Measurements from ENCODE around the gene WDR45B.
"Not testable (repeated sequence)": the region's sequence is repeated elsewhere in the genome, so short reads cannot be mapped to it uniquely, and the experiment has no call there.

The WDR45B gene

DNA sequence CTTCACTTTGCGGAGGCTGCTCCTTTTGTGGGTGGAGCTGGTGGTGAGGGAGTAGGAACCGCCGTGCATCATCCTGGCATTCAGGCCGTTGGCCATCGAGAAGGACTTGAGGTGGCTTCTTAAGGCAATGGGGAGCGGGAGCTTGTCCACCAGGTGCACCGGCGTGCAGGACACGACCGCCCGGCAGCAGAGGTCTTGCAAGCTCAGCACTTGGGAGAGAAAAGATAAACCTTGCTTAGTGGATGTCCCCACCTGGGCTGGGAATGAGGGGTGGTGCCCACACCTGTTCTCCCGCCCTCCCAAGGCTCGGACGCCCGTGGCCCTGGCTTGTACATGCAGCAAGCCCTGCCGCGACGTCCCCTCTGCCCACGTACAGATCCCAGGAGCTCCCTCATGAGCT is 9.7 kb upstream of the WDR45B start:
- DNase-seq (ENCODE audit: low read depth) = no peak

DNA sequence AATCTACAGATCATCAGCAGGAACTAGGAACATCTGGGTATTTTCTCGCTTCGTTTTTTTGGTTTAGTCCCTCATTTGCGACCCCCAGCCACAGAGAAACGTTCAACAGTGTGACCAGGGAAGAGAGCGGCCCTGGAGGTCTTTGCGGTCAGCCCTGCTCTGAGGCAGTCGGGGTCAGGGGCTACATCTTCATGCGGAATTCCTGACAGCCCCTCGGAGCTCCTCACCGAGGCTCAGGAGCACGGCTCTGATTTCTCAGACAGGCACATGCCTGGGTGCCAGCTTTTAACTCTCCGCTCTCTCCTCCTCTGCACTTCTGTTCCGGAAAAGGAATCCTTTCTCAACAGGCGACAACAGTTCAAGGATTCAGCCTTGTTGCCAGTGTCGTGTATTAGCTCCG is 8.0 kb upstream of the WDR45B start:
- DNase-seq (ENCODE audit: low read depth) = no peak

DNA sequence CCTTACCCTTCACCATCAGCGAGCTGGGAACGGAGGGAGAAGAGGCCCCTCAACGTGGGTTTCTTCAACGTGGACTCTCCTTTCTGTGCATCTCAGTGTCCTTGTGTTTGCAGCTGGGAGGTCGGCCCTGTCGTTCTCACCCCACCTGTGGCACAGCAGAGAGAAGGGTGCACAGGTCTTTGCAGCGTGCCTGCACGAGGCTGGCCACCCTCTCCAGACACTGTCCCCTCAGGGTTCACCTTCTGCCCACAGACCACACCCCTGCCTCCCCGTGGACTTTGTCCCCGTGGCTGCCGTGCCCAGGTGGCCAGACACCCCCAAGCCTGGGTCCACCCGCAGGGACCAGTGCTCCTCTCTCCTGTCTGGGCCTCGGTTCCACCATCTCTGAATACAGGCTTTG is 7.3 kb upstream of the WDR45B start:
- no peak for DNase-seq (ENCODE audit: low read depth)

DNA sequence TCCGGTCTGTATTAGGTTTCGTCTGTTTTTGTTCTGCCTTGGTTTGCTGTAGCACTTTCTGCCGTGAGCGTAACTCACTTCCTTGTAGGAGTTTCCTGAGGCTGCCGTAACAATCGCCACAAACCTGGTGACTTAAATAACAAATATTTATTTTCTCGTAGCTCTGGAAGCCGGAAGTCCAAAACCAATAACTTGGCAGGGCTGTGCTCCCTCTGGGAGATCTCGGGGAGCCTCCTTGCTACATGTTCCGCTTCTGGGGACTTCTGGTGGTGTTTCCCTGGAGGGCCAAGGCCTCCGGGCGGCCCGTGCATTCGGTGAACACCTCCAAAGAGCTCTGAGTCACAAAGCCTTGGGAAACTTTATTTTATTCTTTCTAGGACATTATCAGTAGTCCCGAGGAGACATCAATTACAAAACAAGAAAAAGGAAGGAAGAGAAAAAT is 6.8 kb upstream of the WDR45B start:
- DNase-seq (ENCODE audit: low read depth) = no peak

DNA sequence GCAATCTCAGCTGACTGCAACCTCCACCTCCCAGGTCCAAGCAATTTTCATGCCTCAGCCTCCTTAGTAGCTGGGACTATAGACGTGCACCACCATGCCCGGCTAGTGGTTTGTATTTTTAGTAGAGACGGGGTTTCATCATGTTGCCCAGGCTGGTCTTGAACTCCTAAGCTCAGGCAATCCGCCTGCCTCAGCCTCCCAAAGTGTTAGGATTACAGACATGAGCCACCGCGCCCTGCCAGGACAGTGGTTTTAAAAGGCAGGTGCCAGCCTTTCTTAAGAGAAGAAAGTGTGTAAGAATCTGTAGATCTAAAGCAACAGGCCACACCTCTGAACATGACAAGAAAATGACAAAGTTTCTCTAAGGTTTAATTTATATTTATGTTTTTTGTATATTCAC is 6.4 kb upstream of the WDR45B start:
- DNase-seq (ENCODE audit: low read depth) = not testable (repeated sequence)

DNA sequence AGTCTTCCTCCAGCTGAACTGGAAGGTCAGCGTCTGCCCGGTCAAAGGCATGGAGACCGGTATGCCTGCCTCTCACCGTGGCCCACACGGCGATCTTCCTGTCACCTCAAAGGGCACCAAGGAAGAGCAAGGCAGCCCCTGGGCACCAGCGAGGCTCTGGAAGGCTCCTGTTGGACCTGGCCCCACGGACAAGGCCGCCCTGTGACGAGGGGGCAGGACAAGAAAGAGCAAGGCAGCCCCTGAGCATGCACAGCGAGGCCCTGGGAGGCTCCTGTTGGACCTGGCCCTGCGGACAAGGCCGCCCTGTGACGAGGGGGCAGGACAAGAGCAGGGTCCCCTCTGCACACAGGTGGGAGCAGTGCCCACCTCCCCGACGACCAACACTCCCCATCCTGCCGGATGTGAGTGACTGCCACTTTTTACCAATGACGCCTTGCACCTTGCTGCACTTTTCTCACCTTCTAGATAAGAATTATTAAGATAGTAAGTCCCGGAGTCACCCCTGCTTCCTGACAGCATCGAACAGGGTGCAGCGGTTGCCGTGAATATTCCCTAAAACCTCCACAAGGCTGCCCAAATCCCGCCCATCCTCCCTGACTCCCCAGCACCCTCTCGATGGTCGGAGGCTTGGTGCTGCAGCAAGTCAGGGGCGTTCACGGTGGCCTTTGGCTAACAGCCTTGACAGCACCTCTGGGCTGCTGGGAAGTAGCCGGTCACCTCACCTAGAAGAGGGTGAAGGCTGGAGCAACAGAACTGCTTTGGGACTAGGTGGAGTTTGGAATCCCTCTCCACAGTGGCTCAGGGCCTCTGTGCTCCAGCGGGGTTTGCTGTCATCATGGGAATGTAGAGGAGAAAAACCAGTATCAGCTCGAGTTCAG is 5.6 kb upstream of the WDR45B start:
- no peak for DNase-seq (ENCODE audit: low read depth)

DNA sequence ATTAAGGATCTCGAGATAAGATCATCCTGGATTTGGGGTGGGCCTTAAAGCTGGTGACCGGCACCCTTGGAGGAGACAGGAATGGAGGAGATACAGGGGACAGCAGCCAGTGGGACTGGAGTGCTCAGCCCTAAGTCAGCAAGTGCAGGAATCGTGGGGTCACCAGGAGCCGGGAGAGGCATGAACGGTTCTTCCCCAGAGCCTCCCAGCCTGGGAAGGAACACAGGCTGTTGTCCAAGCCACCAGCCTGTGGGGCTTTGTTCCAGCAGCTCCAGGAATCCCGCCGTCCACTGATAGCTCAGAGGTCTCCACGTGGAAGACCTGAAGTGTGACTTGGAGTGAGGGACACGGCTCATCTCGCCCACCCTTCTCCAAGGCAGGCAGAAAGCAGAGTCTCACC is 2.5 kb upstream of the WDR45B start:
- no peak for DNase-seq (ENCODE audit: low read depth)

DNA sequence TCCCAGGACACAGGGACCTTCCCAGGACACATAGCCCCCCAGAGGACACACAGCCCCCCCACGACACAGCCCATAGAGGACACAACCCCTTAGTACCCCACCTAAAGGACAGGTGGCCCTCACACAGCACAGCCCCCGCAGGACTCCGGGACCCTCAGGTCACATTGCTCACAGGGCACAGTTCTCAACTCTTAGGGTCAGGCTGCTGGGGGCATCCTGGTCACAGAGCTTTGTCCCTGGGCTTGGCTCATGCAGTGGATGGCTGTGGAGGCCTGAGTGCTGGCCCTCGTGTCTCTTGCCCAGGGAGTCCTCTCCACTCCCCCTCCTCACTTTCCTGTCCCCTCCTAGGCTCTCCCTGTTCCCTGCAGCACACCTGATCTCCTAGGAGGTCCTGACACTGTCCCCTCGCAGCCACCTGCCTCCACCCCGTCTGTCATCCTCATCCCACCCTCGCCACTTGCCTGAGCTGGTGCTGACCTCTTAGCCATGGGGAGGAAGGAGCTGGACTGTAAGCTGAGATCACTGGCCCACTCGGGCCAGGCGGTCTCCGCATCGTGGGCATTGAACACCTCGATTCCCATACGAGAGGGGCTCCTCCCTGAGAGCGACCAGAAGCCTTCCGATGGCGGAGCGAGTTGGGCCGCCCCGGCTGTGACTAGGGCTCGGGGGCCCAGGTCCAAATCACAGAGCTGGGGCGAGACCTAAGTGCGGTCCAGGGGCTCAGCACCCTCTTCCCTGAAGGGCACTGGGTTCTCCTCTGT is 1.4 kb upstream of the WDR45B start:
- DNase-seq (ENCODE audit: low read depth) = no peak

DNA sequence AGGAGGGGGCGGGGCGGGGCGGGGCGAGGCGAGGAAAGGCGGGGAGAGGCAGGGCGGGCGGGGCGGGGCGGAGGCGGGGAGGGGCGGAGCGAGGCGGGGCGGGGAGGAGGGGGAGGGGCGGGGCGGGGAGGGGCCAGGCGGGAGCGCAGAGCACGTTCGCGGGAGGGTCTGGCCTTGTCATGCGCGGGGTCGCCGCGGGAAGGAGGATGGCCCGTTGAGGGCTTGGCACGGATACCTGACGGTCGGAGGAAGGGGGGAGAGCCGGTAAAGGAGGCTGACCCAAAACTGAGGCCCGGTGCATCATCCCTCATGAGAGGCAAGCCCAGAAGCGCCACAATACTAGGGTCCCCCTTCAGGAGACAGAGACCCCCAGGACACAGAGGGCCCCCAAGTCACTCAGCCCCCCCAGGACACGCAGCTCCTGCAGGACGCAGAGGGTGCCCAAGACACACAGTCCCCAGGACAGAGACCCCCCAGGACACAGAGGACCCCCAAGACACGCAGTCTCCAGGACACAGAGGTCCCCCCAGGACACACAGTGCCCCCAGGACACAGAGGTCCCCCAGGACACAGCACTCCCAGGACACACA is 593 bp upstream of the WDR45B start:
- peak; percentile 65 for DNase-seq (ENCODE audit: low read depth)

DNA sequence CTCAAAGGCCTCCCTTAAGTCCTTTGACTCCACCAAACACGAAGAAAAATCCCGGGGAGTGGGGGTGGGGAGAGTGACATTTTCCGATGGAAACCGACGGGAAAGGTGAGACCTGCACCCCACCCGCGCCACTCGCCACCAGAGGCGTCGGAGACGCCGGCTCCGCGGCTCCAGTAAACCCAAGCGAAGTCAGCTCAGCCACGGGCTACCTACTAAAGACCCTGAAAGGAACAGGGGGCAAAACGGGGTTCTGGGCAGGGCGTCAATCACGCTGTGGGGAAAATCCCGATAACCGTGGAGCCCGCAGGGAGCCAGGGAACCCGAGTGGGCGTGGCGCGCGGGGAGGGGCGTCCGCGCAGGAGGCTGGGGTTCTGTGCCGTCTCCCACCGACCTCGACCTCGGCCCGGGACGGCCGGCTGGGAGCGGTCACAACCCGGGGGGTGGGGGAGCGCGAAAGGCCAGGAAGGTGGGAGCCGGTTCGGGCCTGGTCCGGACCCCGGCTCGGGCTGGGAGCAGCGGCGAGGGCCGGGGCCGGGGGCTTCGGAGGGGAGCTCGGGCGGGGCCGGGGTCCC is 565 bp downstream of the WDR45B start:
- peak; percentile 25 for DNase-seq (ENCODE audit: low read depth)

DNA sequence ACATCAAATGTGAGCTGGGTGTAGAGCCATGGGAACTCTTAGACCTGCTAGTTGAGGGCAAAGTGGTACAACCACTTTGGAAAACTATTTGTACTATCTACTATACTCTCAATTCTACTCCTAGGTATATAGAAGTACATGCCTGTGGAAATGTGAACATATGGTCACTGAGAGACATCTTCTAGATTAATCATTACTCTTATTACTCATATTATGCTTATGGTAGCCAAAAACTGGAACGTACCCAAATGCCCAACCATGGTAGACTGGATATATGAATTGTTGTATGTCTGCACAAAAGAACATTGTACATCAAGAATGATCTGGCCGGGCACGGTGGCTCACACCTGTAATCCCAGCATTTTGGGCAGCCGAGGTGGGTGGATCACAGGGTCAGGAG is 2.7 kb downstream of the WDR45B start:
- no peak for DNase-seq (ENCODE audit: low read depth)

DNA sequence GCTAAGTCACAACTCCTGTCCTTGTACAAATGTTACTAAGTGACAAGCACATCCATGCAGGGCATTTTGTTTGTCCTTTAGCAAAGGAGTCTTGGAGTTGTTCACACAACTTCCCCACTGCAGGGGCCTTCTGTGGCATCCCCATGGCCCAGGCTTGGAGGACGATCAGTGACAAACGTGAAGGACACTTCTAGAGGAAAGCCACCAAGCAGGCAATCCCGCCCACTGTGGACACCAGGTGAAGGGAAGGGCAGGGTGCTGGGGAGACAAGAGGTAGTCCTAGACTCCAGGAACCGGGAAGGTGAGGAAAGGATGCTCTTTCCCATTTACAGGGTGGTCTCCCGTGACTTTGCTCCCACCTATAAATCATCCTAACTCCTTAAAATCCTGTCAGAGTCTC is 4.1 kb downstream of the WDR45B start:
- no peak for DNase-seq (ENCODE audit: low read depth)

DNA sequence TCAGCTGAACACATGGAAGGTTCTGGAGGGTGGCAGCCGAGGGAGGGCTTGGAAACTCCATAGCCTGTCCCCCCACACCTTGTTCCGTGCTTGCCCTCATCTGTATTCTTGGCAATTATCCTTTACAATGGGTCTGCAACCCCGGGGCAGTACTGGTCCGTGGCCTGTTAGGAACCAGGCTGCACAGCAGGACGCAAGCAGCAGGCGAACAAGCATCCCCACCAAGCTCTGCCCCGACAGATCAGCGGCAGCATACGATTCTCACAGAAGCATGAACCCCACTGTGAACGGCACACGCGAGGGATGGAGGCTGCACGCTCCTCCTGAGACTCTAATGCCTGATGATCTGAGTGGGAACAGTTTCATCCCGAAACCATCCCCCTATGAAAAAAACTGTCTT is 6.2 kb downstream of the WDR45B start:
- DNase-seq (ENCODE audit: low read depth) = no peak

DNA sequence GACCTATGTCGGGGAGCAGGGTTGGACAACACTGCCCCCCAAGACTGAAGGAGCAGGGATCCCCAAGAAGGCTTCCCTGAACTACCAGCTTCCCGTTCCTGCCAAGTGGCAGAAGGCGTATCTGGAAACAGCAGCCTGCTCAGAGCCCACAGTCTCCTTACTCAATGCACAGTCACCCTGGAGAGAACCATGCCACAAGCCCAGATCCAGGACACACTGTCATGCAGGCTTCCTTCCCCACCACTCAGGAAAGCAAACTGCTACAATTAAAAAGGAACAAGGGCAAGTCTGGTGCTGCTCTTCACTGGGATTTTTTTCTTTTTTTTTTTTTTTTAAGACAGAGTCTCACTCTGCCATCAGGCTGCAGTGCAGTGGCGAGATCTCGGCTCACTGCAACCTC is 8.2 kb downstream of the WDR45B start:
- no peak for DNase-seq (ENCODE audit: low read depth)

DNA sequence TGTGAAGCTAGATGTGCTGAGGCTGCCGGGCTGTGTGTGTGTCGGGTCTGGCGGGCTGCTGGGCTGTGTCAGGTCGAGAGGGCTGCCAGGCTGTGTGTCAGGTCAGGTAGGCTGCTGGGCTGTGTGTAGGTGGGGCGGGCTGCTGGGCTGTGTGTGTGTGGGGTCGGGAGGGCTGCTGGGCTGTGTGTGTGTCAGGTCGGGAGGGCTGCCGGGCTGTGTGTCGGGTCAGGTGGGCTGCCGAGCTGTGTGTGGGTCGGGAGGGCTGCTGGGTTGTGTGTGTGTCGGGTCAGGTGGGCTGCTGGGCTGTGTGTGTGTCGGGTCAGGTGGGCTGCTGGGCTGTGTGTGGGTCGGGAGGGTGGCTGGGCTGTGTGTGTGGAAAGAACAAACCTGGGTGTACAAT is 8.6 kb downstream of the WDR45B start:
- no peak for DNase-seq (ENCODE audit: low read depth)

DNA sequence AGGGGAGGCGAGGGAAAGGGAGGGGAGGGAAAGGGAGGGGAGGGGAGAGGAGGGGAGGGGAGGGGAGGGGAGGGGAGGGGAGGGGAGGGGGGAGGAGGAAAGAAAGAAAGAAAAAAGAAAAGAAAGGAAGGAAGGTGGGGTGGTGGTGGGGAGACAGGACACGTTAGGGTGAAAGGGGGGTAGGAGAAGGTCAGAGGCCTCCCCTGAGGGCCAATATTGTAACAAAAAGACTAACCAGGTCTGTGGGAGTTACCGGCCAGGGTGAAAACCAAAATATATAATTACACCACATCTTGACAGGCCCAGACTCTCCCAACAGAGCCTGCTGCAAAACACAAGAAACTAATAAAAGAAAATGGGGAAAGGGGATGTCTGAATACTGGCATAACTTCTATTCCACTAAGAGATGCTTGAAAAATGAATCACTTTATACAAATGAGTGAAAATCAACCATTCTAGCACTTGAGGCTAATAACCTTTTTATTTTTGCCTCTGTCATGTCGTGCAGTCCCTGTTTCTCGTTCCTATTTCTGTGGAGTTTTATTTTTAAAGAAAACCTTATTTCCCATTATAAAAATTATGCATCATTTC is 10.0 kb downstream of the WDR45B start:
- DNase-seq (ENCODE audit: low read depth) = no peak

DNA sequence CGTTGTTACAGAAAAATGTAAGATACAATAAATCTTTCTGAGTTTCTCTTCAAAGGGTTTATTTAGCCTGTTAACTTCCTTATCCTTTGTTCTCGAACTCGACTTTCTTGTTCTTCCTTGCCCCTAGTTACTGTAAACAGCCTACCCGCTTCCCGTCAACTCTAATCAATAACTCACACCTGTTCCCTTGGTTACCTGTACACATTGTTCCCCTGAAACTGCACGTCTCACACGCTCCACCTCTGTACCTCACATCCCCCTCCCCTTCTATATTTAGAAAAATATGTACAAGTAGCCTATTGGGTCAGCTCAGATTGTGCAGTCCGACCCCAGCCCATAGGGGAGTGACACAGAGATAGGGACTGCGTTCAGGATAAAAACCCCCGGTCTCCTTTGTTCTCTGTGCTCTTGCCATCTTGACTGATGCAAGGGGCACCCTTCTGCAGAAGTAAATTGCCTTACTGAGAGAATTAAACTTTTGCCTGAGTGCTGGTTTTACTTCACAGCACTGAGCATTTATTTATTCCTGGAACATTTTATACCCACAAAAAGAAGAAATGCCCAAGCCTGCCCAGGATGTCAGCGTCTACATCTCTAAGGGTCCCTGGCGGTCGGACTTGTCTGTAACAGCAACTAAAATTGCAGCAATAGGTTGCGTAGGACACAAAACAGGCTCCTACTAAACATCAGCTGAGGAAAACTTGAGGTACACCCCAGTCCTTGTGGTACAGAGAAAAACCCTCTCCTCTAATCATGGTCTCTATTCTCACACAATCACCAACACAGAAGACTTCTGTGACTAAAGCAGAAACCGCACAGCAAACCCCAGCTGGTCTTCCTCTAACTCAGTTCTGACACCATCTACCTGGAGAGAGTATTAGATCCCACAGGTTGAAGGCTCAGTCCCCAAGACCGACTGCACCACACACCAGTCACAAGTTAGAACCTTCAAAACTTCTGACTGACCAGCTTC is 11.3 kb downstream of the WDR45B start:
- no peak for DNase-seq (ENCODE audit: low read depth)

DNA sequence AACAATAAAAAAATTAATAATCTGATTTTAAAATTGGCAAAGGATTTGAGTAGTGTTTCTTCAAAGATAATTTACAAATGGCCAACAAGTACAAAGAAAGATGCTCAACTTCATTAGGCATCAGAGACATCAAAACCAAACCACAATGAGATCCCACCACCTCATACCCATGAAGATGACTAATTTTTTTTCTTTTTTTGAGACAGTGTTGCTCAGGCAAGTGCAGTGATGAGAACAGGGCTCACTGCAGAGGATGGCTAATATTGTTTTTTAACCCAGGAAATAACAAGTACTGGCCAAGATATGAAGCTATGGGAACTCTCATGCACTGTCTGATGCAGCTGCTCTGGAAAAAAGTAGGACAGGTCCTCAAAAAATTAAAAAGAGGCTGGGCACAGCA is 14.9 kb downstream of the WDR45B start:
- DNase-seq (ENCODE audit: low read depth) = no peak

DNA sequence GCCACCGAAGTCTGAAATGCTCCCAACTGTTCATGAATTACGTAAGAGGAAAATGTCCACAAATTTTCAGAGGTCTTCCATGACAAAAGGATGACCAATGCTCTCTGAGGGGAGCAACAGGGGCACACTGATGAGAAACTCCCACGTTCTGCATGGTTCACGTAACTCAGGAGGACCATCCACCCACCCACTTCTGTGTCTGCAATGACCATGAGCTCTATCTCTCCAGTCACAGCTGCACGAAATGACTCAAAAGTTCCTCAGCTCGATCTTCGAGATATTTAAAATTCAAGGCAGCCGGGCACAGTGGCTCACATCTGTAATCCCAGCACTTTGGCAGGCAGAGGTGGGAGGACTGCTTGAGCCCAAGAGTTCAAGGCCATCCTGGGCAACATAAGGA is 15.8 kb downstream of the WDR45B start:
- no peak for DNase-seq (ENCODE audit: low read depth)

DNA sequence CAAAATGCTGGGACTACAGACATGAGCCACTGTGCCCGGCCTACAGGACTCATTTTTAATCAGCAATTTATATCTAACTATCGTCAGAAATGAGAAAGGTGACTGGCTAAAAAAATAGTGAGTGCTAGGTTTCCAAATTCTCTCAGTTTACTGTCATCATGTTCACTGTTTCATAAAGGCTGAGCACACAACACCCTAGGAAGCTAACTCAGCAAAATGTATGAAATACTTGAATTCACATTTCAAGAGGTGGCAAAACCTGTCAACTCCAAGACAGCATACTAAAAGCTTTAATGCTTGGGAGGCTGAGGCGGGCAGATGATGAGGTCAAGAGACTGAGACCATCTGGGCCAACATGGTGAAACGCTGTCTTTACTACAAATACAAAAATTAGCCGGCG is 16.7 kb downstream of the WDR45B start:
- no peak for DNase-seq (ENCODE audit: low read depth)

DNA sequence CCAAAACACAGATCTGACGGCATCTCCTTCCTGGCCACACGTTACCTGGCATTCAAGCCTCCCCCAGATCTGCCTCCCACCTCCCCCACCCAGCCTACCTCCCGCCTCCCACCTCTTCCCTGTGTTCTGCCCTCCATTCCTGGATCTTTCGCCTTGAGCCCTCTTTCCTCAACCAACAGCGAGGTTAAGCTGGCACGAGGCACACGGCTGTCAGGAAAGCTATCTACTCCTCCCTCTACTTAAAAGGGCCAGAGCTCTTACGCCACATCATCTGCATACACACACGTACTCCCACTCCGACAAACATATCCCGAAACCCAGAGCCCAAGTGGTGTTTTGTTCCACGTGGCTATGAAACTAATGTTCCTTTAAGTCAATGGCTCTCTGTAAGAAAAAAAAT is 18.0 kb downstream of the WDR45B start:
- DNase-seq (ENCODE audit: low read depth) = no peak

All from CMK (cell line).